ENCODE data around the gene GPC1. TPM values are rescaled to one million over a fixed set of nuclear protein-coding genes. Genes with fewer than 3 reads are reported as not detected.

GPC1 gene
- total and polyA plus RNA-seq, 2 of the 4 experiments (the other 2 are of a cell fraction), result 16.0 to 211 TPM

DNA sequence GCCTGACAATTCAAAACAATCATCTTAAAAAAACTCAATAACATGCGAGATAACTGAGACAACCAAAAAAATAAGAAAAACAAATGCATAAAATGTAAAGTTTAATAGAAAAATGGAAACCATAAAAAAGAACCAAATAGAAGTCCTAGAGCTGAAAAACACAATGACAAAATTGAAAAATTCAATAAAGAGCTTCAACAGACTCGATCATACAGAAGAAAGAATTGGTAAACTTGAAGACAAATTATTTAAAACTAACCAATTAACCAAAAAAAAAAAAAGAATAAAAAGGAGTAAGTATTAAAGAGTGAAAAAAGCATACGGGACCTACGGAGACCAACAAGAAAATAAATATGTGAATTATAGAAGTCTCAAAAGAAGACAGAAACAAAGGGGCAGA lies 37.7 kb downstream of the GPC1 start:
- ATAC-seq (ENCODE audit: low read depth) (no peak), DNase-seq (no peak)
- H3K23ac ChIP-seq (ENCODE audit: low read depth, low read length), result no peak overlapping the region
- H3K4me2 ChIP-seq (ENCODE audit: low read depth, low read length), result no peak overlapping the region
- no peak overlapping the region for H4K5ac ChIP-seq (ENCODE audit: low read depth, low read length)
- no peak overlapping the region for H3K4ac ChIP-seq (ENCODE audit: low read depth, low read length)
- no peaks in the 10 kb centered on the region for H3K4me1 ChIP-seq (ENCODE audit: control insufficient read depth, insufficient read depth, low read length)
- no peak overlapping the region for H3K9ac ChIP-seq (ENCODE audit: low read depth, low read length)
- 0 out of 4 replicates have a peak, but pooled peaks cover 0 to 3% of the 10 kb centered on the region in 2 experiments for H3K79me1 ChIP-seq (ENCODE audit: low read depth in 1 of 2, low read length in 2 of 2)
- TF ChIP-seq RCOR1 (IDR thresholded peaks at IDR 0.05; ENCODE audit: insufficient replicate concordance, low read length), result no peak
- TF ChIP-seq SMC3 (IDR thresholded peaks at IDR 0.05; ENCODE audit: low read depth, low read length), result no peak
- no peak for TF ChIP-seq MAZ (IDR thresholded peaks at IDR 0.05; ENCODE audit: borderline replicate concordance, low read depth, low read length)
- TF ChIP-seq MAFK (IDR thresholded peaks at IDR 0.05; ENCODE audit: low read depth, low read length), result no peak
- TF ChIP-seq CHD1 (IDR thresholded peaks at IDR 0.05; ENCODE audit: low read depth, low read length), result no peak
- no peak for TF ChIP-seq FOS (IDR thresholded peaks at IDR 0.05; ENCODE audit: low read depth, low read length)
- H4K8ac ChIP-seq (ENCODE audit: low read depth in 2 of 2, low read length in 2 of 2), result no peak overlapping the region
- in situ Hi-C loops (cut with MboI; ENCODE audit: low sequenced_read_pairs), result no loop called here
- H3K4me3 ChIP-seq (ENCODE audit: insufficient read depth, low read depth, low read length), result no peak overlapping the region
- H4K20me1 ChIP-seq (ENCODE audit: insufficient read depth, low read length), result peaks cover 10% of the 10 kb centered on the region; the same call in 1 of the 2 replicates
- H3K36me3 ChIP-seq (ENCODE audit: control insufficient read depth, insufficient read depth, low read length), result no peaks in the 10 kb centered on the region
- H3K27ac ChIP-seq (ENCODE audit: insufficient read depth, low read length), result no peak overlapping the region
- no peak overlapping the region for H4K91ac ChIP-seq (ENCODE audit: insufficient read depth, low read depth, low read length)
- H2BK120ac ChIP-seq (ENCODE audit: low read depth, low read length), result no peak overlapping the region
- no peak overlapping the region for H2BK15ac ChIP-seq (ENCODE audit: low read depth, low read length)
- WGBS, 2 experiments (ENCODE audit: extremely low coverage in 2 of 2, insufficient read length in 1 of 2), result no CpG with 5 or more reads among the region's 4 CpGs
- H3K18ac ChIP-seq (ENCODE audit: low read depth, low read length), result no peak overlapping the region
- ChIA-PET POLR2A (ENCODE audit: unreplicated experiment) (interaction anchor here (0.6 to 0.7 kb wide), 2 partner anchors 68 to 111 kb away, joined by 3 to 12 read pairs; no protein-coding TSS in a partner anchor), CTCF (interaction anchor here (0.6 kb wide), 1 partner anchor 19 kb away, joined by 3 read pairs; no protein-coding TSS in a partner anchor)
- no peak overlapping the region for H2AK9ac ChIP-seq (replicated peaks; ENCODE audit: low read depth, low read length, poor library complexity)
- BruUV-seq (replicated peaks), result no TSS peak
- intact Hi-C loops (cut with micrococcal nuclease), result no loop called here
- H3K56ac ChIP-seq (ENCODE audit: extremely low read depth, insufficient read depth, low read length), result no peak overlapping the region
- H3K14ac ChIP-seq (replicated peaks; ENCODE audit: low read depth, low read length), result no peak overlapping the region
- H2AK5ac ChIP-seq (ENCODE audit: low read depth, low read length), result no peak overlapping the region
- no peak overlapping the region for H2BK20ac ChIP-seq (ENCODE audit: low read depth, low read length)
- no peak overlapping the region for H2BK5ac ChIP-seq (ENCODE audit: low read depth, low read length, poor library complexity, severe bottlenecking)
- no peaks in the 10 kb centered on the region for H3K27me3 ChIP-seq (ENCODE audit: control insufficient read depth, insufficient read depth, low read length)
- peaks cover 7% of the 10 kb centered on the region for H3K9me1 ChIP-seq (ENCODE audit: insufficient read depth, low read length)
- peaks cover 5% of the 10 kb centered on the region; the same call in 1 of the 2 replicates for H3K9me3 ChIP-seq (ENCODE audit: control insufficient read depth, insufficient read depth, low read length)
- dilution Hi-C loops (cut with HindIII; ENCODE audit: low sequenced_read_pairs, unreplicated experiment), result no loop called here
- H2AFZ ChIP-seq (replicated peaks; ENCODE audit: low read length, poor library complexity), result no peak overlapping the region
